HG03060 (cell line): ENCODE data around the gene C1orf210.

Experiments used
- ATAC-seq: cut with Tn5 transposase; IDR thresholded peaks from one replicate; pipeline ENCODE4 v1.9.1; 2021; ENCODE audit warnings: low read depth, moderate number of reproducible peaks; ENCODE audit not compliant: unreplicated experiment

Gene C1orf210

GRCh38 chr1:43285269-43285990 lies at the start of gene C1orf210:
TSS of gene C1orf210 (minus strand) at chr1:43285581. CDS start at chr1:43283270, 2,311 bp downstream.
- ATAC-seq, result no peak

- ATAC-seq, result no peak
Measured at GRCh38 chr1:43334453-43335205, 49.2 kb upstream of the C1orf210 start.

- no peak for ATAC-seq
Measured at GRCh38 chr1:43331688-43332087, 46.3 kb upstream of the C1orf210 start.

GRCh38 chr1:43329995-43330751 lies 44.8 kb upstream of the C1orf210 start:
- ATAC-seq, result no peak

- no peak for ATAC-seq
Measured at GRCh38 chr1:43327549-43328292, 42.3 kb upstream of the C1orf210 start.

DNA sequence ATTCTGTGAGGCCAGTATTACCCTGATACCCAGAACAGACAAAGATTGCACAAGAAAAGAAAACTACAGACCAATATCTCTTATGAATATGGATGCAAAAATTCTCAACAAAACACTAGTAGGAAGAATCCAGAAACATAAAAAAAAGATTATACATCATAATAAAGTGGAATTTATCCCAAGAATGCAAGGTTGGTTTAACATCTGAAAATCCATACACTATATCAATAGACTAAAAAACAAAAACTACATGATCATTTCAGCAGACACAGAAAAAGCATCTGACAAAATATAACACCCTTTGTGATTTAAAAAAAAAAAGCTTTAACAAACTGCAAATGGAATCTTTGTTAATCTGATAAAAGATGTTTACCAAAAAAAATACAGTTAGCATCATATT lies 40.0 kb upstream of the C1orf210 start:
- no peak for ATAC-seq

DNA sequence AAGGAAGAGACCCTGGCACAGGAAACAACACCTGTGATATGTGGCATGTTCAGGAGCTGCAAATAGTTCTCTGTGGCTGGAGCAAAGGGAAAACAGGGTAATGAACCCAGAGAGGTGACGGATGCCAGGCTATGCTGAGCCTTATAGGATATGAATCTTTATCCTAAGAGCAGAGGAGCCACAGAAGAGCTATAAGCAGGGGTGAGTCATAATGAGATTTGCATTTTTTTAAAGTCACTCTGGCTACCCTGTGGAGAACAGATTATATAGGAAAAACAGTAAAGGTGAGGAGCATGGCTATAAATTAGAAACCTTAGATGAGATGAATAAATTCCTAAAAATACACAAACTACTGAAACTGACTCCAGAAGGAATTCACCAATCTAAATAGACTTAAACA lies 39.4 kb upstream of the C1orf210 start:
- no peak for ATAC-seq

DNA sequence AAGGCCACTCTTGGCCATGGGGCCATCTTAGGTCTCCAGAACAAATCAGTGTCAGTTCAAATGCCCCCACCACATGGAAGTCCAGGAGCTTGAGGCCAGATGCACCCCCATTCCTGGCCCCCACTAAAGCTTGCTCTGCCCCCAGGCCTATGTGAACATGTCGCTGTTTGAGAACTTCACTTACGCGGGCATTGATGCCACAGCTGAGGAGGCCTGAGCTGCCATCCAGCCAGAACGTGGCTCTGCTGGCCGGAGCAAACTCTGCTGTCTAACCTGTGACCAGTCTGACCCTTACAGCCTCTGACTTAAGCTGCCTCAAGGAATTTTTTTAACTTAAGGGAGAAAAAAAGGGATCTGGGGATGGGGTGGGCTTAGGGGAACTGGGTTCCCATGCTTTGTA lies 37.1 kb upstream of the C1orf210 start:
- ATAC-seq, result no peak

DNA sequence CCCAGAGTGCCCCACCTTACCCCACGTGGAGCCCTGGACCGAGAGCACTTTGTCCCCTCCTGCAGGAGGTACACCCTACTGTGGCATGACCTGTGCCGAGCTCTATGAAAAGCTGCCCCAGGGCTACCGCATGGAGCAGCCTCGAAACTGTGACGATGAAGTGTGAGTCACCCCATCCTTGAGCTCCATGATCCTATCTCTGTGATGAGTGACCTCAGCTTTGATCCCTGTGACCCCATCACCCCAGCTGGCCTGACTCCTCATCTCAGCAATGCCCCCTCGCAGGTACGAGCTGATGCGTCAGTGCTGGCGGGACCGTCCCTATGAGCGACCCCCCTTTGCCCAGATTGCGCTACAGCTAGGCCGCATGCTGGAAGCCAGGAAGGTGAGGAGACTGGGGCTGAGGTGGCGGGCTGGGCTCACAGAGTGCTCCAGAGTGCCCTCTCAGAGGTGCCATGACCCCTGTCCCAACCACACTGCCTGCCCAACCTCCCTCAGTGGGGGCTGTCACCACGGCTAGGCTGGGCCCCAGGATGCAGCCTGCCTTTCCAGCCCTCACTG lies 36.0 kb upstream of the C1orf210 start:
- no peak for ATAC-seq

DNA sequence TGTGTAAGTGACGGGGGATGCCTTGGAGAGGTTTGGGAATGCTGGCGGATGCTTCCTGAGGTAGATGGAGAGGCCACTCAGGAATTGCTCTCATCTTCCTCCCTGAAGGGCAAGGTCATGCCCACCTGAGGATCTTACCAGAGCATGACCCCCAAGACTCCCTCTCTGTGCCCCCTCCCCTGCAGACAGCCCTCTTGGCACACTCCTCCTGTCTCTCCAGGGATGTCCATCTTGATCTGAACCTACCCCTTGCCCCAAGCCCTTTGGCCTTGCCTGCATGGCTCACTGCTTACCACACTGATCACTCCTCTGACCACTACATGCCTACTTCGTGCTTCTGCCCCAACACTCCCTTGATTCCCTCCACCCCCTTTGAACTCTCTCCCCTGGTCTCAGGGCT lies 34.4 kb upstream of the C1orf210 start:
- no peak for ATAC-seq

DNA sequence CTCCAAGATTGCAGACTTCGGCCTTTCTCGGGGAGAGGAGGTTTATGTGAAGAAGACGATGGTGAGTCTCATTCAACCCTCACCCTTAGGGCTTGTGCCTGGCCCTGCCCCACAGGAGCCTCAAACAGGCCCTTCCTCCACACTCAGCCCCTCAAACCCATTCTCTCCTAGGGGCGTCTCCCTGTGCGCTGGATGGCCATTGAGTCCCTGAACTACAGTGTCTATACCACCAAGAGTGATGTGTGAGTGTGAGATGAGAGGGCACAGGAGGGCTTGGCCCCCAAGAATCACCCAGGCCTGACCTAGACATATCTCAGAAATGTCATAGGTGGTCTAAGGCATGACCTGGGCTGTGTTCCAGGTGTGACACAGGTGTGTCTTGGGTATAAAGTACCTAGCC lies 33.9 kb upstream of the C1orf210 start:
- ATAC-seq, result no peak

DNA sequence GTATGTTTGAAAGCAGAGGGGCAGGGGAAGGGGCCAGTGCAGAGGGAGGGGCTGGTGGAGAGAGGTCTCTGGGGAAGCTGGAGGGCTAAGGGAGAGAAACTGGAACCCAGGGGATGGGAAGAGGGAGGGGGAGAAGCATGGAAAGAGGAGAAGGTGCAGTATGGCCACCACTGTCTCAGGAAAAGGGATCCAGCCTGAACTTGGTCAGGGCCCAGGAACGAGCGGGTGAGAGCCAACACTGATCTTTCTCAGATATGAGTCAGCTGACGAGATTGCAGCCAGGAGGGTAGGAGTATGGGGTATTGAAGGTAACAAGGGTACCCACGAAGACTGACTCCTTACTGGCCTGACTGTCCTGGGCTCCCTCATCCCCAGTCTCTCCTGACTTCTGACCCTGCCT lies 33.5 kb upstream of the C1orf210 start:
- no peak for ATAC-seq

DNA sequence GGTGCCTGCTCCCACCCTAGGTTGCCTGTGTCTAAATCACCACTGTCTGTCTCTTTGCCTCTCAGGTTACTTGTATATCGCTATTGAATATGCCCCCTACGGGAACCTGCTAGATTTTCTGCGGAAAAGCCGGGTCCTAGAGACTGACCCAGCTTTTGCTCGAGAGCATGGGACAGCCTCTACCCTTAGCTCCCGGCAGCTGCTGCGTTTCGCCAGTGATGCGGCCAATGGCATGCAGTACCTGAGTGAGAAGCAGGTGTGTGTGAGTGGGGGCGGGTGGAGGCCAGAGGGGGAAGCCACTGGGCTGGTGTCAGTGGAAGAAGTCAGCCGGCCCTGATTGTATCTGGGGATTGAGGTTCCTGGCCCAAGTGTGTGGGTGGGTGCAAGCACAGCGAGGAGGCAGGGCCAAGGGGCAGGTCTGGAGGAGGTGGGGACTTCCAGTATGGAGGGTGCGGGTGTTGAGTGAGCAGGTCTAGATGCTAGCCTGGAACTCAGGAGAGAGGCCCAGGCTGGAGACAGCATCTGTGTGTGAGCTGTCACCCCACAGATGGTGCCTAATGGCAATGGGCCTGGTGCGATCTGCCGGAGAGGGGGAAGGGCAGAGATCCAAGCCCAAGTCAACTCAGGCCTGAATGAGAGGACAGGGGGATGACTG lies 32.6 kb upstream of the C1orf210 start:
- ATAC-seq, result no peak

DNA sequence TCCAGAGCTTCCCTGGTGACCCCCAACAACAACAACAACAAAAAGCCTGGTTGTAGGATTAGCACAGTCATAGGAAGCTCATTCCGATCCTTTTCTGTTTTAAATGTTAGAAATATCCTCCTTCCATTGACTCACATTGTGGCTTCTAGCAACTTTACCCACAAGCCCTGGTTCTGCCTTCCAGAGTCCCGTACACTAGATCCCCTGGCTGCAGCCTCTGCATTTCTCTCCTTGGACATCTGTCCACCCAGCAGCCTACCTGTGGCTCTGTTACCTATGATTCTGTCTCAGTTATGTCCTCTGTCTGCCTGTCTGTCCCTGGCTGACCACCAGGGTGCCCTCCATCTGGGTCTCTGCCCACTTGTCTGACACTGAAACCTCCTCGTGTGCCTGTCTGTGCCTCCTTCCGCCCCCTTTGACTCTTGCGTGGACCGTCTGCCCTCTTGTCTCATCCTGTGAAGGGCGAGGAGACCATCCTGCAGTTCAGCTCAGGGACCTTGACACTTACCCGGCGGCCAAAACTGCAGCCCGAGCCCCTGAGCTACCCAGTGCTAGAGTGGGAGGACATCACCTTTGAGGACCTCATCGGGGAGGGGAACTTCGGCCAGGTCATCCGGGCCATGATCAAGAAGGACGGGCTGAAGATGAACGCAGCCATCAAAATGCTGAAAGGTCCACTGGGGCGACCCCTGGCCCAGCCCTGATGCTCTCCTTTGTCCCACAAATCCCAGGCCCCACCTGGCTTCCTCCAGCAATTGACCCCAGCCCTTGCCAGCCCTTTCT lies 31.5 kb upstream of the C1orf210 start:
- no peak for ATAC-seq

DNA sequence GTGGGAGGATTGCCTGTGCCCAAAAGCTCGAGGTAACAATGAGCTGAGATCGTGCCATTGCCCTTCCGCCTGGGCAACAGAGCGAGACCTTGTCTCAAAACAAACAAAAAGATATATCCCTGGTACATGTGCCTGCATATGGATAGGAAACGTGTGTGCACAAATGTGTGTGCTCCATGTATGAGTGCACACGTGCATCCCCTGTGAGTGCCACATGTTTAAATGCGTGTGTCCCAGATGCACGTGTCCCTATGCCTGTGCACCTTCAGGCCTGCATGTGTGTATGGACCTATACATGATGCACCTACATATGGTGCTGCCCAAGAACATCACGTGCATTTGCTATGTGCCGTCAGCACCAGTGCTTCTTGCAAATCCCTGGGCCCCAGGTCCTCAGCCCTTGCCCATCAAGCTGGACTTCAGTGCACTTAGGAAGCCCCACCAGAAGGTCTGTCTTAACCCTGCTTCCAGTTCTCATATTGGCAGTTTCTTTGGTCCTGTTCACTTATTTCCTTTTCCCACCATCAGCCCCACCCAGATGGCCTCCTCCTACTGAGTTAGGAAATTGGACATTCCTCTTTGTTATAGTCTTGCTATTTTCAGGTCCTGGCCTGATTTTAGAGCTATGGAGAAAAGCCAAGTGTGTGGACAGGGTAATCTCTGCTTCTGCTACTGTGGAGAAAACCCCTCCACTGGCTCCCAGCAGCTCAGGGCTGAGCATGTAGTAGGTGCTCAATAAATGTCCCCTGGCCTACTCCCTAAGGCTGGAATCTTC lies 30.8 kb upstream of the C1orf210 start:
- no peak for ATAC-seq

- ATAC-seq, result no peak
Measured at GRCh38 chr1:43315481-43315880, 30.1 kb upstream of the C1orf210 start.

DNA sequence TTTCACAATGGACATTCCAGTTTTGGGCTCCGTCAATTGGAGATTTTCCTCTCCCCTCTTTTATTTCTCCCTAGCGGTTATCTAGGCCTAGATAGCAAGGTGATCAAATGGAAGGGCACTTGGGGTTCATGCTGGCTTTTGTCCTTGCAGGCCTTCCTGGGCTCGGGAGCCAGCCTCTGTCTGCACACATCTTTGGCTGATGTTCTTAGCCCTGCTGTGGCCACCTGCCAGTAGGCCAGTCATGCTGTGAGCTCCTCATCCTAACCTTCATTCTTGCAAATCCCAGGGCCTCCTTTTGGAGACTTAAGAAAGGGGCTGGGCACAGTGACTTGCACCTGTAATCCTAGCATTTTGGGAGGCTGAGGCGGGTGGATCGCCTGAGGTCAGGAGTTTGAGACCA lies 28.9 kb upstream of the C1orf210 start:
- no peak for ATAC-seq

DNA sequence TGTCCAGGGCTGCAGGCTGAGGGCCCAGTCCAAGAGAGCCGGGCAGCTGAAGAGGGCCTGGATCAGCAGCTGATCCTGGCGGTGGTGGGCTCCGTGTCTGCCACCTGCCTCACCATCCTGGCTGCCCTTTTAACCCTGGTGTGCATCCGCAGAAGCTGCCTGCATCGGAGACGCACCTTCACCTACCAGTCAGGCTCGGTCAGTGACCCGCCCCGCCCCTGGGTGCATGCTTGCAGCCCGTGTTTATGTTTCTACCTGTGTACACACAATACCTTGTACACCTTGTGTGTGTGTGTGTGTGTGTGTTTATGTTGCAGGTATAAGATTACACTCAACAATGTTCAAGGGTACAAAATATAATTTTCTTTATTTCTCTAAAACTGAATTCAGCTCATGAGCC lies 28.4 kb upstream of the C1orf210 start:
- no peak for ATAC-seq
